ENCODE measurements around the gene APOBEC4.

DNA sequence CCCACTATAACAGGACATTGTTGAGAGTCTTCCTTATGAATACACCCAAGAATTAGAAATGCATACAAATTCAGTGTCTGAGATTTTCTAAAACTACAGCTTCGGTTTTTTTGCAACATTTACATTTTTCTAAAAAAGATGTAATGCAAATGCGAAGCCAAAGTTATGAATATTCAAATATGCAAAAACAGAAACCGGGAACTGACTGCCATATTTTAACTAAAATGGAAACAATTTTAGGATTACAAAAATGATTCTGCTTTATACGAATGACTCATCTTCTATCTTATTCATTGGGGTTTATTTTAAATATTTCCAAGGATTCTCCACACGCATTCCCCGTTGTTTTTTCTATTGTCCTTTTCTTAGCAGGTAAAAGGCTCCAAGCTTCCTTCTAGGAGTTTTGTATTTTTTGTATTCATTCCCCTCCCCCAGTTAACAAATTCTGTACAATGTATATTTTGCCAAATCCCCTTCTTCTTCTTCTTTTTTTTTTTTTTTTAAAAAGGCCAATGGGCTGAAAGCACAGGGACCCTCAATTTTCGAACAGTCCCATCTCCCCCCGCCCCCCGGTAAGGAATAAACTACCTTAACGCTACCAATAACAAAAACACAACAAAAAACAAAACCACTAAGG, 18.6 kb downstream of the APOBEC4 start:
- TF ChIP-seq, protein P1, sequence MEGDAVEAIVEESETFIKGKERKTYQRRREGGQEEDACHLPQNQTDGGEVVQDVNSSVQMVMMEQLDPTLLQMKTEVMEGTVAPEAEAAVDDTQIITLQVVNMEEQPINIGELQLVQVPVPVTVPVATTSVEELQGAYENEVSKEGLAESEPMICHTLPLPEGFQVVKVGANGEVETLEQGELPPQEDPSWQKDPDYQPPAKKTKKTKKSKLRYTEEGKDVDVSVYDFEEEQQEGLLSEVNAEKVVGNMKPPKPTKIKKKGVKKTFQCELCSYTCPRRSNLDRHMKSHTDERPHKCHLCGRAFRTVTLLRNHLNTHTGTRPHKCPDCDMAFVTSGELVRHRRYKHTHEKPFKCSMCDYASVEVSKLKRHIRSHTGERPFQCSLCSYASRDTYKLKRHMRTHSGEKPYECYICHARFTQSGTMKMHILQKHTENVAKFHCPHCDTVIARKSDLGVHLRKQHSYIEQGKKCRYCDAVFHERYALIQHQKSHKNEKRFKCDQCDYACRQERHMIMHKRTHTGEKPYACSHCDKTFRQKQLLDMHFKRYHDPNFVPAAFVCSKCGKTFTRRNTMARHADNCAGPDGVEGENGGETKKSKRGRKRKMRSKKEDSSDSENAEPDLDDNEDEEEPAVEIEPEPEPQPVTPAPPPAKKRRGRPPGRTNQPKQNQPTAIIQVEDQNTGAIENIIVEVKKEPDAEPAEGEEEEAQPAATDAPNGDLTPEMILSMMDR (IDR thresholded peaks at IDR 0.05): no peak
- TF ChIP-seq POLR2A (IDR thresholded peaks at IDR 0.05): no peak
